ENCODE measurements around the gene ST3GAL5.

ST3GAL5 gene

DNA sequence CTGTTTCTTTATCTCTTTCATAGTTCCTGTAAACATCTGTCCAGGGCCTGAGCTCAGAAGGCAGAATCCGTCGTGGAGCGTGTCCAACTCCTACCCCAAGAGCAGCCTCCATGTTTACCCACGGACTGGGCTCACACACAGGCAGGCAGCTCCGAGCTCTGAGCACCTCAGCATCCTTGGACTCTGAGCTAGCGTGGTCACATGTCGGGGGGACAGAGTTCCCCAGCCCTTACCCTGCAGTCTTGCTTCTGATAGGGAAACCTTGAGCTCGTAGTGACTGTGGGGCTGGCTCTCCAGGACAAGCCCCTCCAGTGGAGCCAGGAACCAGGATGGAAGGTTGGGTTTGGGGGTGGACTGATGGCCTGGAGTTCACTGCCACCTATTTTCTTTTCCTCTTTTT lies 15.1 kb upstream of the ST3GAL5 start:
- Histone ChIP-seq H3K27me3 (ENCODE audit: insufficient read depth, poor library complexity, severe bottlenecking) (no peaks in the 10 kb centered on the region), H3K27ac (replicated peaks) (no peak overlapping the region), H3K4me3 (replicated peaks; ENCODE audit: insufficient read depth, low read length) (no peak overlapping the region)
- no peak for DNase-seq (ENCODE audit: low read depth in 1 of 2, low spot score in 1 of 2)
- no peak for TF ChIP-seq CTCF (IDR thresholded peaks at IDR 0.05; ENCODE audit: insufficient read depth, low read length)
- TF ChIP-seq GABPA (IDR thresholded peaks at IDR 0.05; ENCODE audit: low read depth) = no peak
- no peak for TF ChIP-seq SPI1 (IDR thresholded peaks at IDR 0.05; ENCODE audit: borderline replicate concordance, low read depth)
- no peak for TF ChIP-seq REST (IDR thresholded peaks at IDR 0.05; ENCODE audit: insufficient replicate concordance, low read depth)
- no peak for TF ChIP-seq POLR2AphosphoS5 (IDR thresholded peaks at IDR 0.05; ENCODE audit: low read depth)

- TF ChIP-seq POLR2AphosphoS5 (IDR thresholded peaks at IDR 0.05; ENCODE audit: low read depth) = no peak
- no peak for TF ChIP-seq REST (IDR thresholded peaks at IDR 0.05; ENCODE audit: insufficient replicate concordance, low read depth)
- TF ChIP-seq GABPA (IDR thresholded peaks at IDR 0.05; ENCODE audit: low read depth) = no peak
- no peak for TF ChIP-seq CTCF (IDR thresholded peaks at IDR 0.05; ENCODE audit: insufficient read depth, low read length)
- TF ChIP-seq SPI1 (IDR thresholded peaks at IDR 0.05; ENCODE audit: borderline replicate concordance, low read depth) = no peak
- no peak overlapping the region for H3K4me3 ChIP-seq (replicated peaks; ENCODE audit: insufficient read depth, low read length)
- H3K27ac ChIP-seq (replicated peaks) = no peak overlapping the region
- H3K27me3 ChIP-seq (ENCODE audit: insufficient read depth, poor library complexity, severe bottlenecking) = no peaks in the 10 kb centered on the region
- DNase-seq (ENCODE audit: low read depth in 1 of 2, low spot score in 1 of 2) = no peak
These were observed 13.7 kb upstream of the ST3GAL5 start for GRCh38 chr2:85902496-85902895.

GRCh38 chr2:85901155-85901554 lies 12.4 kb upstream of the ST3GAL5 start:
- TF ChIP-seq GABPA (IDR thresholded peaks at IDR 0.05; ENCODE audit: low read depth) = no peak
- Histone ChIP-seq H3K27ac (replicated peaks) (no peak overlapping the region), H3K4me3 (replicated peaks; ENCODE audit: insufficient read depth, low read length) (no peak overlapping the region), H3K27me3 (ENCODE audit: insufficient read depth, poor library complexity, severe bottlenecking) (no peaks in the 10 kb centered on the region)
- no peak for DNase-seq (ENCODE audit: low read depth in 1 of 2, low spot score in 1 of 2)

DNA sequence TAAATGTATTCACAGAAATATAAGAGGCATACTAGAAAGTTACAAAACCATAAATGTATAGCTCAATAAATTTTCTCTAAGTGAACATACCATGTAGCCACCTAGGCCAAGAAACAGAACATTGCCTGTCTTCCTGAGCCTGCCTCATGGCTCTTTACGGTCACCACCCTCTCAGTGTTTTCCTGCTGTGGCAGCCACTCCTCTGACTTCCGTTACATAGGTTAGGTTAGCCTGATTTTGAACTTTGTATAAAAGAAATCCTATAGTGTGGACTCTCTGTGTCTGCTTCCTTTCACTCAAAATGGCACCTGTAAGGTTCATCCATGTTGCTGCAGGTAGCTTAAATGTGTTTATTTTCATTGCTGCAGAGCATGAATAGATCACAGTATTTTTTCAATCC lies 11.6 kb upstream of the ST3GAL5 start:
- DNase-seq (ENCODE audit: low read depth in 1 of 2, low spot score in 1 of 2) = no peak
- TF ChIP-seq CTCF (IDR thresholded peaks at IDR 0.05; ENCODE audit: insufficient read depth, low read length) (no peak), REST (IDR thresholded peaks at IDR 0.05; ENCODE audit: insufficient replicate concordance, low read depth) (no peak), GABPA (IDR thresholded peaks at IDR 0.05; ENCODE audit: low read depth) (no peak), SPI1 (IDR thresholded peaks at IDR 0.05; ENCODE audit: borderline replicate concordance, low read depth) (no peak), POLR2AphosphoS5 (IDR thresholded peaks at IDR 0.05; ENCODE audit: low read depth) (no peak)
- Histone ChIP-seq H3K27ac (replicated peaks) (no peak overlapping the region), H3K27me3 (ENCODE audit: insufficient read depth, poor library complexity, severe bottlenecking) (no peaks in the 10 kb centered on the region), H3K4me3 (replicated peaks; ENCODE audit: insufficient read depth, low read length) (no peak overlapping the region)

Data from HL-60 (cell line).